Testis (tissue), 3 donors: ENCODE results near the gene HSP90AB1. TPM values are rescaled to one million over a fixed set of nuclear protein-coding genes. Genes with fewer than 3 reads are reported as not detected.

Experiments
- DNase-seq: peaks from one replicate; pipeline ENCODE4 v3.0.0-alpha.2; 2019
- H3K27ac ChIP-seq, 2 donors: fragments of 200-600 bp; sonication (generic); one replicate each; pipeline ENCODE4 v1.5.1; 2019
- H3K27me3 ChIP-seq: fragments of 200-600 bp; sonication (generic); one replicate; pipeline ENCODE4 v1.5.1; 2019
- H3K36me3 ChIP-seq: fragments of 200-600 bp; sonication (generic); one replicate; pipeline ENCODE4 v1.5.1; 2017; ENCODE audit warnings: low read depth; ENCODE audit errors: missing control alignments
- H3K4me1 ChIP-seq: fragments of 200-600 bp; sonication (generic); one replicate; pipeline ENCODE4 v1.5.1; 2019
- H3K4me3 ChIP-seq, 2 donors: fragments of 200-600 bp; sonication (generic); one replicate each; pipeline ENCODE4 v1.5.1; 2017 to 2019
- H3K9me3 ChIP-seq: fragments of 200-600 bp; sonication (generic); one replicate; pipeline ENCODE4 v1.5.1; 2017
- POLR2A ChIP-seq: fragments of 450-650 bp; IDR thresholded peaks from one replicate; pipeline ENCODE4 v1.6.1; 2017; ENCODE audit warnings: antibody characterized with exemption, mild to moderate bottlenecking, moderate library complexity
- whole genome bisulfite sequencing, 2 donors: methylation state at CpG; one replicate each; pipeline ENCODE4 v1.1.5; 2018; 5-methylcytosine and 5-hydroxymethylcytosine counted together
- intact Hi-C: fragments of 100-400 bp; cut with DNase I; formaldehyde crosslinking; loops from one replicate; pipeline ENCODE4 v1.15.1; 2023; ENCODE audit warnings: low total_unique reads
- microRNA counts, 2 donors: library from miRNA; unstranded; fragments of <30 nt; microRNA quantifications; one replicate each; lab custom pipeline; 2016
- polyA plus RNA-seq: library from polyadenylated mRNA; stranded (reverse); fragments of 350-450 nt; fragmentation: Illumina TruSeq; extraction: RNeasy Lipid Tissue Mini Kit (QIAGEN cat#74804); gene quantifications from one replicate; pipeline ENCODE4 v1.2.3, GENCODE V29; 2014; ENCODE audit warnings: low read depth, low replicate concordance; ENCODE audit not compliant: insufficient read depth
- small RNA-seq, 2 donors: library from RNA; depleted of rRNA; stranded (forward); fragments of <200 nt; gene quantifications; one replicate each; pipeline ENCODE3, GENCODE V24; 2016
- total RNA-seq, 2 donors: library from RNA; depleted of rRNA; stranded (reverse); fragments of >200 nt; gene quantifications; one replicate each; pipeline ENCODE4 v1.2.3, GENCODE V29; 2016
- TF ChIP-seq, protein P1 (sequence below), 3 experiments: fragments of 450-650 bp in 2 of 3; fragments of 200-600 bp in 1 of 3; sonication (generic) in 1 of 3; IDR thresholded peaks; one replicate each; pipeline ENCODE4 v1.5.1; 2016 to 2019; ENCODE audit warnings: antibody characterized with exemption in 3 of 3, mild to moderate bottlenecking in 2 of 3, moderate library complexity in 1 of 3

The HSP90AB1 gene
- total and polyA plus RNA-seq, 3 donors from 2014 or later, result 480 to 610 (median 602) TPM

DNA sequence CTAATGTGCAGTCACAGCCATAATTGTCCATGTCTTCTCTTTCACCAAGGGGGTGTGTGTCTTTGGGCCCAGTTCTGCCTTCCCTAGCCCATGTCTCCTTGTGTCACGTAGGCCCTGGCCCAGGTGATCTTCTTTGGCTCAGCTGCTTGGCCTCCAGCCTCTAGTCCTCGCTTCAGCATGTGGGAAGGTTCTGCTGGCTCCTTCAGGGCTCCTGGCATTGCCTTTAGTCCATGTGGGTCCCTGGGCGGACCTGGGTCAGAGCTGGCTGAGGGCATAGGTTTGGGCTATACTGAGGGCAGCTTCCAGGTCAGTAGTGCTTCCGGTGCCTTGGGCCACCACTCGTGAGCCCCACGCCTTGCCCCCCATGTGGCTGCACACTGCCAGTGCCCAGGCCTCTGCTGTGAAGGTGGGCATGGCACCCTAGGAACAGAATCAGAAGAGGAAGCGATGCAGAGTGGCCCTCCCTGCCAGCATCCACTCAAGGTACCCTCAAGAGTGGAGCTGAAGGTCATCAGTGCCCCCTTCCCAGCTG is 53.5 kb downstream of the HSP90AB1 start:
- intact Hi-C loops, result no loop called here
- TF ChIP-seq, protein P1, sequence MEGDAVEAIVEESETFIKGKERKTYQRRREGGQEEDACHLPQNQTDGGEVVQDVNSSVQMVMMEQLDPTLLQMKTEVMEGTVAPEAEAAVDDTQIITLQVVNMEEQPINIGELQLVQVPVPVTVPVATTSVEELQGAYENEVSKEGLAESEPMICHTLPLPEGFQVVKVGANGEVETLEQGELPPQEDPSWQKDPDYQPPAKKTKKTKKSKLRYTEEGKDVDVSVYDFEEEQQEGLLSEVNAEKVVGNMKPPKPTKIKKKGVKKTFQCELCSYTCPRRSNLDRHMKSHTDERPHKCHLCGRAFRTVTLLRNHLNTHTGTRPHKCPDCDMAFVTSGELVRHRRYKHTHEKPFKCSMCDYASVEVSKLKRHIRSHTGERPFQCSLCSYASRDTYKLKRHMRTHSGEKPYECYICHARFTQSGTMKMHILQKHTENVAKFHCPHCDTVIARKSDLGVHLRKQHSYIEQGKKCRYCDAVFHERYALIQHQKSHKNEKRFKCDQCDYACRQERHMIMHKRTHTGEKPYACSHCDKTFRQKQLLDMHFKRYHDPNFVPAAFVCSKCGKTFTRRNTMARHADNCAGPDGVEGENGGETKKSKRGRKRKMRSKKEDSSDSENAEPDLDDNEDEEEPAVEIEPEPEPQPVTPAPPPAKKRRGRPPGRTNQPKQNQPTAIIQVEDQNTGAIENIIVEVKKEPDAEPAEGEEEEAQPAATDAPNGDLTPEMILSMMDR (IDR thresholded peaks at IDR 0.05), result no peak
- TF ChIP-seq POLR2A, result no peak
- Histone ChIP-seq H3K9me3 (no peaks in the 10 kb centered on the region), H3K27me3 (no peaks in the 10 kb centered on the region), H3K36me3 (no peaks in the 10 kb centered on the region), H3K4me3 (no peak overlapping the region), H3K4me1 (peaks cover 9% of the 10 kb centered on the region), H3K27ac (no peak overlapping the region)
- WGBS, 2 donors, result 79 to 83% methylated on average over 3 to 7 of the region's 7 CpGs
- DNase-seq, result no peak

DNA sequence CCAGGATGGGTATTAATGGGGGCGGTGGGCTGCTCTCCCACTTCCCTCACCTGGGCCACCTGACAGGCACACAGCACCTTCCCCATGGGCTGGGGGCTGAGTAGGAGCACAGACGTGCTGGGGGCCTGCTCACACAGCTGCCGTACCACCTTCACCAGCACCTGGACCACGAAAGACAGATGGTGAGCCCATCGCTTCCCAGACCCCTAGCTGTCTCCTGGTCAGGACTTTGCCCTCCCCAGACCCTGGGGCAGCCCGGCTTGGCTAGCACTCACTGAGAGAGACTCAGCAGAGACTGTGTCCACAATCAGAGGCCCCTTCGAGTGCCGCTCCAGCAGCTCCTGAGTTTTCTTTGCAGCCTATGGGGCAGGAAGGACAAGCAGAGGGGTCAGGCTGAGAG is 54.2 kb downstream of the HSP90AB1 start:
- DNase-seq, result no peak
- Histone ChIP-seq H3K27ac (no peak overlapping the region), H3K4me3 (no peak overlapping the region), H3K4me1 (peaks cover 9% of the 10 kb centered on the region), H3K9me3 (no peaks in the 10 kb centered on the region), H3K36me3 (no peaks in the 10 kb centered on the region), H3K27me3 (no peaks in the 10 kb centered on the region)
- TF ChIP-seq POLR2A, result no peak
- TF ChIP-seq, protein P1 (IDR thresholded peaks at IDR 0.05), result no peak
- intact Hi-C loops, result no loop called here
- 73 to 88% methylated on average over 2 to 8 of the region's 8 CpGs for WGBS, 2 donors

DNA sequence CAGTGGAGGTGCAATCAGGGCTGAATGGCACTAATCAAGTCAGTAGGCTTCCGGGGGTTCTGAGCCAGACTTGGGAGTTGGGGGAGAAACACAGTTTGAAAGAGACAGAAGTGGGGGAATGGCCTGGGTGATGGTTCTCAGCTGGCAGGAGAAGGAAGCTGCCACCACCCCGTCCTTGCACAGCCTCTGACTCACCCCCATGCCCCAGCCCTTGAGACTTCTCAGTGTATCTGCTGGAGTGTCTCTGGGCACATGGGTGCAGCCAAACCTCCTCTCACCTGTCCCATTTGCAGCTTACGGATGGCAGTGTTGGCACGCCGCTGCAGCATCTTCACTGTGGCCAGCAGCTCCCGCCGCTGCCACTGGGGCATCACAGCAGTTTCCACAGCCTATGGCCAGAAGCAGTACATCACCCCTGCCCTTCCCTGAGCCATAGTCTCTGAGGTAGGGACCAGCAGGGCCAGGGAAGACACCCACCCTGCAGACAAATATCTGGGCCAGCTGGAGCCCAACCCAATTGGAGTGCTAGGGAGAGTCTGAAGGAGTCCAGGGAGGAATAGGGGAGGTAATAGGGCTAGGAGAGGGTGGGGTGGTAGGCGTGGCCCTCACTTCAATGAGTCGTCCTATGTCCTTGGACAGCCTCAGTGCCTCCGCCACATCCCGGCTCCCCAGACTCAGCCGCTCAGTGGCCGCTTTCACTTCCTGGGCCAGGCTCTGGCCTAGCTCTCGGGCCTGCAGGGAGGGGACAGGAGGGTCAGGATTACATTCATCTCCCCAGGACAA is 55.1 kb downstream of the HSP90AB1 start:
- H3K27me3 ChIP-seq, result no peaks in the 10 kb centered on the region
- H3K36me3 ChIP-seq, result no peaks in the 10 kb centered on the region
- H3K4me1 ChIP-seq, result peaks cover 7% of the 10 kb centered on the region
- no peak overlapping the region for H3K27ac ChIP-seq
- no peak overlapping the region for H3K4me3 ChIP-seq
- intact Hi-C loops, result no loop called here
- WGBS, 2 donors, result 84 to 90% methylated on average over 7 to 14 of the region's 14 CpGs
- TF ChIP-seq, protein P1 (IDR thresholded peaks at IDR 0.05), result no peak
- no peak for TF ChIP-seq POLR2A
- no peak for DNase-seq
- H3K9me3 ChIP-seq, result no peaks in the 10 kb centered on the region

DNA sequence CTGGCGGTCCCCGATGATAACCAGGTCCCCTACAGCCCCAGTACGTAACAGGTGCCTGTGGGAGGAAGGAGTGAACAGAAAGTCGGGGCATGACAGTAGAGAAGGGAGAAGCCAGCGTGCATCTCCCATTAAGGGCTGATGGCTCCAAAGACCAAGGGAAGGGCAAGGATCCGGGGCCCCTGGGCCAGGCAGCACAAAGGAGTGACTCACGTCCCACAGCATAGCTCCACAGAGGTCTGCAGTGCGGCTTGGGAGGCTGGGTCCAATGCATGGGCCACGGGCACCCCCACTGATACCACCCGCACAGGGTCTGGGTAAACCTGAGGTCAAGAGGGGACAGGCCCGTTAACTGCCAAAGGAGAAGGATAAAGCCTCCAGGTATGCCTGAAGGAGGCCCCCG is 56.0 kb downstream of the HSP90AB1 start:
- H3K4me1 ChIP-seq, result peaks cover 2% of the 10 kb centered on the region
- 91 to 95% methylated on average over 4 to 12 of the region's 12 CpGs for WGBS, 2 donors
- H3K36me3 ChIP-seq, result no peaks in the 10 kb centered on the region
- TF ChIP-seq, protein P1 (IDR thresholded peaks at IDR 0.05), result no peak
- TF ChIP-seq POLR2A, result no peak
- no peak overlapping the region for H3K4me3 ChIP-seq
- DNase-seq, result no peak
- H3K27ac ChIP-seq, result no peak overlapping the region
- intact Hi-C loops, result no loop called here
- H3K9me3 ChIP-seq, result no peaks in the 10 kb centered on the region
- H3K27me3 ChIP-seq, result no peaks in the 10 kb centered on the region

MicroRNAs within 50 kb of the gene (microRNA counts, 767-probe panel; counts per million panel counts)
- microRNA hsa-miR-4647 (lab: Ali Mortazavi, UCI), result 0 to 152 counts per million in 2 donors

Small RNA genes lying within 50 kb of the gene (small RNA-seq; reads per million reads assigned to genes)
- 0 reads per million in 2 donors for gene RN7SL811P

Other genes with a start within 250 kb of the HSP90AB1 start
- gene MRPL14, start 119.6 kb upstream of the HSP90AB1 start, total RNA-seq, result 10 to 100 TPM; 47.6 to 53.5 TPM
- 86.5 TPM for gene MRPL14, start 119.6 kb upstream of the HSP90AB1 start, polyA plus RNA-seq
- gene TMEM63B, start 119.5 kb upstream of the HSP90AB1 start, total RNA-seq, result 100 to 1,000 TPM; 139 to 170 TPM
- 79.0 TPM for gene TMEM63B, start 119.5 kb upstream of the HSP90AB1 start, polyA plus RNA-seq
- 10 to 100 TPM; 20.5 to 23.5 TPM for gene CAPN11, start 88.3 kb upstream of the HSP90AB1 start, total RNA-seq
- 115 TPM for gene CAPN11, start 88.3 kb upstream of the HSP90AB1 start, polyA plus RNA-seq
- under 1 TPM in 1 of 2 donors, not detected in 1; 0.87 TPM for gene MYMX, start 30.2 kb upstream of the HSP90AB1 start, total RNA-seq
- gene MYMX, start 30.2 kb upstream of the HSP90AB1 start, polyA plus RNA-seq, result 0.73 TPM
- 10 to 100 TPM; 51.3 to 70.0 TPM for gene SLC29A1, start 23.5 kb upstream of the HSP90AB1 start, total RNA-seq
- gene SLC29A1, start 23.5 kb upstream of the HSP90AB1 start, polyA plus RNA-seq, result 41.2 TPM
- gene SLC35B2, start 10.4 kb downstream of the HSP90AB1 start, total RNA-seq, result 10 to 100 TPM; 42.4 to 49.8 TPM
- 32.1 TPM for gene SLC35B2, start 10.4 kb downstream of the HSP90AB1 start, polyA plus RNA-seq
- gene NFKBIE, start 18.4 kb downstream of the HSP90AB1 start, total RNA-seq, result 10 to 100 TPM; 18.3 to 29.2 TPM
- 13.1 TPM for gene NFKBIE, start 18.4 kb downstream of the HSP90AB1 start, polyA plus RNA-seq
- 1 to 10 TPM; 1.6 to 2.8 TPM for gene TMEM151B, start 23.3 kb downstream of the HSP90AB1 start, total RNA-seq
- 1.3 TPM for gene TMEM151B, start 23.3 kb downstream of the HSP90AB1 start, polyA plus RNA-seq
- gene AARS2, start 66.2 kb downstream of the HSP90AB1 start, total RNA-seq, result 10 to 100 TPM; 13.4 to 14.6 TPM
- gene AARS2, start 66.2 kb downstream of the HSP90AB1 start, polyA plus RNA-seq, result 6.2 TPM
- gene SPATS1, start 95.5 kb downstream of the HSP90AB1 start, total RNA-seq, result 10 to 100 TPM; 10.7 to 13.1 TPM
- gene SPATS1, start 95.5 kb downstream of the HSP90AB1 start, polyA plus RNA-seq, result 51.7 TPM
- gene CDC5L, start 140.6 kb downstream of the HSP90AB1 start, total RNA-seq, result 10 to 100 TPM; 20.3 to 20.5 TPM
- 19.7 TPM for gene CDC5L, start 140.6 kb downstream of the HSP90AB1 start, polyA plus RNA-seq